Mucosa of rectum (tissue), 2 donors: Measurements from ENCODE around the gene GID4.

Experiments
- H3K27ac ChIP-seq, 2 donors: one replicate each; pipeline ENCODE4 v1.7.0; 2013; ENCODE audit warnings: inconsistent platforms in 2 of 2, low read depth in 2 of 2, low read length in 2 of 2
- H3K27me3 ChIP-seq, 2 donors: one replicate each; pipeline ENCODE4 v1.7.0; 2013; ENCODE audit warnings: low read length in 2 of 2; ENCODE audit not compliant: control insufficient read depth in 2 of 2, insufficient read depth in 2 of 2
- H3K36me3 ChIP-seq, 2 donors: one replicate each; pipeline ENCODE4 v1.7.0; 2013; ENCODE audit warnings: low read length in 2 of 2; ENCODE audit not compliant: control insufficient read depth in 2 of 2, insufficient read depth in 2 of 2
- H3K4me1 ChIP-seq, 2 donors: one replicate each; pipeline ENCODE4 v1.7.0; 2013; ENCODE audit warnings: low read length in 2 of 2, mild to moderate bottlenecking in 1 of 2; ENCODE audit not compliant: control insufficient read depth in 2 of 2, insufficient read depth in 2 of 2
- H3K4me3 ChIP-seq, 2 donors: one replicate each; pipeline ENCODE4 v1.7.0; 2013; ENCODE audit warnings: low read length in 2 of 2
- H3K9ac ChIP-seq, 2 donors: one replicate each; pipeline ENCODE4 v1.7.0; 2013; ENCODE audit warnings: low read length in 2 of 2, low read depth in 1 of 2, mild to moderate bottlenecking in 1 of 2
- H3K9me3 ChIP-seq, 2 donors: one replicate each; pipeline ENCODE4 v1.7.0; 2013; ENCODE audit warnings: low read length in 2 of 2; ENCODE audit not compliant: control insufficient read depth in 2 of 2
- donor health status: healthy.
- donor health status: Normal muscosa, but diverticular disease.

Gene GID4

DNA sequence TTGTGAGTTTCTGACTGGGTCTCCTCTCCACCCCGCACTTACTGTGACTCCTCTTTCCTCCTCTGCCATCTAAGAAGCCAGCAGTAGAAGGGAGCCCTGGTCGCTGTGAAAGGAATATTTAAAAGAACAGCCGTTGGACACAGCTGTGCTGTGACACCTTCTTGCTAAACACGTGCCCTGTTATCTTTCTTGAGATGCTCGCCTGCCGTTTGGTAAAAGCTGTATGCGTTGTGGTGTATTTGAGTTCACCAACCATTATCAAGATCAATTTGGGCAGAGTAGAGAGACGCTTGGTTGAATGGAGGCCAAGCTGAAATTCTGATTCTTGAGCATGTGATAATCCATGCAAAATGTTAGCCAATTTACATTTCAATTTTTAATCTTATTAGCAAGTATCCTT, 3.8 kb downstream of the GID4 start:
- Histone ChIP-seq H3K27me3 (no peaks in the 10 kb centered on the region), H3K27ac (no peak overlapping the region), H3K36me3 (peaks cover 6 to 7% of the 10 kb centered on the region in 2 donors), H3K4me1 (peaks cover 15 to 16% of the 10 kb centered on the region in 2 donors), H3K4me3 (no peak overlapping the region), H3K9me3 (no peaks in the 10 kb centered on the region), H3K9ac (no peak overlapping the region)

DNA sequence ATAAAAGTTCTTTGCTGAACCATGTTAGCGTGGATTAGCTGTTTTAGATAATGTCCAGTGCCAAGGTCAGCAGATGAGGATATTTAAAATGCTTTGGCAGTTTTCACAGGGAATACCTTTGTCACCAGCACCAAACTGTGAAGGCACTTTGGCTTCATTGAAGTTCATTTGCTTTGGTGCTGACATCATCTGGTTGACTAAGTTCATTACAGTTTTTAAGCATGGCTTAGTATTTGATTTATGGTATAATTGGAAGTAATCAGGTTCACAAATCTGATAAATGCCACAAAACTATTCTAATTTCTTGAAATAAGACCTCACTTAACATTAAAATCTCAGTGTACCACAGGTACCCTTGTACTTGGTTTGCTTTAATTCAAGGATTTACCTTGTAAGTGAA, 4.3 kb downstream of the GID4 start:
- H3K9me3 ChIP-seq: no peaks in the 10 kb centered on the region
- no peaks in the 10 kb centered on the region for H3K27me3 ChIP-seq
- H3K9ac ChIP-seq: no peak overlapping the region
- no peak overlapping the region for H3K4me3 ChIP-seq
- peaks cover 6 to 7% of the 10 kb centered on the region in 2 donors for H3K36me3 ChIP-seq
- peaks cover 10 to 11% of the 10 kb centered on the region in 2 donors for H3K4me1 ChIP-seq
- no peak overlapping the region for H3K27ac ChIP-seq

DNA sequence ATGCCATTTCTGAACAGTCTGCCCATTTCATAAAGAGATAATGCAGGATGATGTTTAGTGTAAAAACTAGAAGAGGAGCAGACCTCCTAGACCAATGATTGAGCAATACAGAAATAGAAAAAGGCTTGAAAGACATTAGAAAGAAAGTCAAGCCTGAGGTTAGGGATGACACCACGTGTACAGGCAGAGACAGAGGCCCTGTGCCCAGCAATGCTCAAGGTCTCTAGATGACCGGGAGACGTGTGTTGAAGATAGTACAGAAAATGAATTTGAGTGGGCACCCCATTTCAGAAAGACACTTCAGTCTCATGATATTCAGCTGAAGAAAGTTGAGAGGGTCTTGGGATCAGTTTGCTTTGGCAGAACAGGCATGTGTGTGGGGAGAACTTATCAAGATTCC, 5.4 kb downstream of the GID4 start:
- H3K27me3 ChIP-seq: no peaks in the 10 kb centered on the region
- no peak overlapping the region for H3K4me3 ChIP-seq
- H3K9me3 ChIP-seq: no peaks in the 10 kb centered on the region
- peaks cover 6 to 7% of the 10 kb centered on the region in 2 donors for H3K36me3 ChIP-seq
- peaks cover 10 to 11% of the 10 kb centered on the region in 2 donors for H3K4me1 ChIP-seq
- no peak overlapping the region for H3K9ac ChIP-seq
- no peak overlapping the region for H3K27ac ChIP-seq

DNA sequence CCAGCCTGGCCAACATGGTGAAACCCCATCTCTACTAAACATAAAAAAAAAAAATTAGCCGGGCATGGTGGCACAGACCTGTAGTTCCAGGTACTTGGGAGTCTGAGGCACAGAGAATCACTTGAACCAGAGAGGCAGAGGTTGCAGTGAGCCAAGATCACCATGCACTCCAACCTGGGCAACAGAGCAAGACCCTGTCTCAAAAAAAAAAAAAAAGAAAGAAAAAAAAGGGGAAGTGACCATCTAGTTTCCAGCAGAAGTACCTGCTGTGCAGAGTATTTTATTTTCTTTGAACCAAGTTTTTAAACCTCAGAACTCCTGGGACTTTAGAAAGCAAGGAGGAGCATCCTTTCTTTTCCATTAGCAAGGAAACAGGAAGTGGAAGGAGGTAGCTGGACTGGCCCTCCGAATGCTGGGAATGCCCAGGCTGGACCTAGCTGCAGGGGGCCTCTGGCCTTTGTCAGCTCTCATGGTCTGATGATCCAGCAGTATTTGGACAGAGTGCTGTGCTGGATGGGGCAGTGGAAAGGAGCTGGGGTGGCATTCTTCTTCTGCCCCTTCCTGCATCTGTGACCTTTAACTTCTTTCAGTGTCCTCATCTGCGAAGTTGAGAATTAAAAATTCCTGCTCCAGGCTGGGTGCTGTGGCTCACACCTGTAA, 6.6 kb downstream of the GID4 start:
- no peaks in the 10 kb centered on the region for H3K27me3 ChIP-seq
- peaks cover 1% of the 10 kb centered on the region in 2 donors for H3K4me1 ChIP-seq
- no peak overlapping the region for H3K4me3 ChIP-seq
- H3K36me3 ChIP-seq: peaks cover 6 to 7% of the 10 kb centered on the region in 2 donors
- no peak overlapping the region for H3K9ac ChIP-seq
- H3K9me3 ChIP-seq: no peaks in the 10 kb centered on the region
- no peak overlapping the region for H3K27ac ChIP-seq

DNA sequence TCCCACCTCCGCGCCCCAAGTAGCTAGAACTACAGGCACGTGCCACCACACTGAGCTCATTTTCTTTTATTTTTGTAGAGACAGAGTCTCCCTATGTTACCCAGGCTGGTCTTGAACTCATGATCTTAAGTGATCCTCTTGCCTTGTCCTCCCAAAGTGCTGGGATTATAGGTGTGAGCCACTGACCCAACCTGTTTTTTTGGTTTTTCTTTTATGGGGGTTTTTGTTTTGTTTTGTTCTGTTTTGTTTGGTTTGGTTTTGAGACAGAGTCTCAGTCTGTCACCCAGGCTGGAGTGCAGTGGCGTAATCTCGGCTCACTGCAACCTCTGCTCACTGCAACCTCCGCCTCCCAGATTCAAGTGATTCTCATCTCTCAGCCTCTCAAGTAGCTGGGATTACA, 16.4 kb downstream of the GID4 start:
- peaks cover 9 to 29% of the 10 kb centered on the region in 2 donors for H3K36me3 ChIP-seq
- no peak overlapping the region for H3K4me3 ChIP-seq

DNA sequence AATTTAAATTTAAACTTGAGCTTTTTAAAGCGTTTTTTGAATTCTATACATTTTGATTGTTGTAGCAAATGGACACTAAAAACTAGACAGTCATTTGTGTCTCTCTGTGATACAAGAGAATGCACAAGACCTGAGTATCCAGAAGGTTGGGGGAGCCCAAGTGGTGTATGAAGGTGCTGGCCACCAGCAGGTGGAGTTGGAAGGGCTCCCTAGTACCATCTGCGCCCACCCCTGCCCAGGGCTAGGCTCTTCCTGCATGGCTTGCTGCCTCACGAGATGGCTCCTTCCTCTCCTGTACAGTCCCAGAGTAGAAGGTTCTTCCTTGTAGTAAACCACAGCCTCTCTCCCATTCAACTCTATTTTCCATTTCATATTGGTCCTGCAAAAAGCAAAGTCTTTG, 17.0 kb downstream of the GID4 start:
- peaks cover 13 to 33% of the 10 kb centered on the region in 2 donors for H3K36me3 ChIP-seq
- H3K27ac ChIP-seq: no peak overlapping the region
- no peak overlapping the region for H3K4me3 ChIP-seq
- H3K4me1 ChIP-seq: no peaks in the 10 kb centered on the region
- no peaks in the 10 kb centered on the region for H3K27me3 ChIP-seq
- H3K9ac ChIP-seq: no peak overlapping the region
- no peaks in the 10 kb centered on the region for H3K9me3 ChIP-seq

More for the DNA sequence above, 16.4 kb downstream of the GID4 start:
- Histone ChIP-seq H3K27me3 (no peaks in the 10 kb centered on the region), H3K9me3 (no peaks in the 10 kb centered on the region), H3K27ac (no peak overlapping the region), H3K9ac (no peak overlapping the region), H3K4me1 (no peaks in the 10 kb centered on the region)

DNA sequence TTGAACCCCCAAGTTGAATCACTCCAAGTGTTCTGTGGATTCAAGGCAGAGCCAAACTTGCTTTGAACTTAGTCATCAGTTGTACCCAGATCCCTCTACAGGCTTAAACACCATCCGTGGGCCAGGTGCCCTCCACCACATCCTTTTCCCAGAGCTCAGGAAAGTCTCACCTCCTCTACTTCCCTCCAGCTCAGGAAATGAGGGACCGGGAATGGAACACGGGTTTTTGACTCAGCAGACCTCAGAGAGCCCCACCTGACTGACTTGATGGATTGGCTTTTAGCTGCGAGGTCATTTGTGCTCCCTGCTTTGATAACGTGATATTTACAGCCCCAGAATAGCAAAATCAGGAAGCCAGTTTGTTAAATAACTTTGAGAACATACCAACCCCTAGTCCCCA, 20.1 kb downstream of the GID4 start:
- H3K9ac ChIP-seq: no peak overlapping the region
- H3K27me3 ChIP-seq: no peaks in the 10 kb centered on the region
- no peaks in the 10 kb centered on the region for H3K4me1 ChIP-seq
- H3K9me3 ChIP-seq: no peaks in the 10 kb centered on the region
- no peak overlapping the region for H3K27ac ChIP-seq
- H3K4me3 ChIP-seq: no peak overlapping the region
- H3K36me3 ChIP-seq: peaks cover 23 to 40% of the 10 kb centered on the region in 2 donors

DNA sequence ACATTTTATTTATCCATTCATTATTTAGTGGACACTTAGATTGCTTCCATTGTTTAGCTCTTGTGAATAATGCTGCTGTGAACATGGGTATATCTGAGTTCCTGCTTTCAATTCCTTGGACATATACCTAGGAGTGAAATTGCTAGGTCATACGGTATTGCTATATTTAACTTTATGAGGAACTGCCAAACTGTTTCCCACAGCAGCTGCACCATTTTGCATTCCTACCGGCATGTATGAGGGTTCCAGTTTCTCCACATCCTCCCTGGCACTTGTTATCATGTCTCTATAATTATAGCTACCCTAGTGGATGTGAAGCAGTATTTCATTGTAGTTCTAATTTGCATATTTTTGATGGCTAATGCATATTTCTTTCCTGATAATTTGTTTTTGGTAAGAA, 24.8 kb downstream of the GID4 start:
- H3K9me3 ChIP-seq: no peaks in the 10 kb centered on the region
- H3K9ac ChIP-seq: no peak overlapping the region
- peaks cover 24 to 38% of the 10 kb centered on the region in 2 donors for H3K36me3 ChIP-seq
- no peaks in the 10 kb centered on the region for H3K27me3 ChIP-seq
- H3K27ac ChIP-seq: no peak overlapping the region
- H3K4me3 ChIP-seq: no peak overlapping the region
- no peaks in the 10 kb centered on the region for H3K4me1 ChIP-seq

DNA sequence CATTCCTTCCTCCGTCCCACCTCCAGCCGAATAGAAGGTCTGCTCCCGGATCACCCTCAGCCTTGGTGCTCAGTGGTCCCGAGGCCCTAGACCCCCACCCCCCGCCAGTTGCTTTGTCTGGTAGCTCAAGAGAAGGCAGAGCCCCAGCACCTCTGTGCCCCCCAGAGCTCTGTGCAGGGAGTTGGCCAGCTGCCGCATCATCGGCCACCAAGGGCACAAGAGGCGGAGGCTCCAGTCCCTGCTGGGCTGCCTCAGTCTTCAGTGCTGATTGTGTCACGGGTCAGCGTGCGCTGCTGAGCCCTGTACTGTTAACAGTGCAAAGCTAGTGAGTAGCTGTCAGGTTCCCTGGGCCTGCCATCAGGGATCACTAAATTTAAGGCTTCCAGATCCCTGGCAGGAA, 26.3 kb downstream of the GID4 start:
- no peaks in the 10 kb centered on the region for H3K9me3 ChIP-seq
- H3K4me3 ChIP-seq: no peak overlapping the region
- H3K36me3 ChIP-seq: peaks cover 20 to 32% of the 10 kb centered on the region in 2 donors
- no peak overlapping the region for H3K9ac ChIP-seq
- H3K4me1 ChIP-seq: no peaks in the 10 kb centered on the region
- no peak overlapping the region for H3K27ac ChIP-seq
- H3K27me3 ChIP-seq: no peaks in the 10 kb centered on the region

DNA sequence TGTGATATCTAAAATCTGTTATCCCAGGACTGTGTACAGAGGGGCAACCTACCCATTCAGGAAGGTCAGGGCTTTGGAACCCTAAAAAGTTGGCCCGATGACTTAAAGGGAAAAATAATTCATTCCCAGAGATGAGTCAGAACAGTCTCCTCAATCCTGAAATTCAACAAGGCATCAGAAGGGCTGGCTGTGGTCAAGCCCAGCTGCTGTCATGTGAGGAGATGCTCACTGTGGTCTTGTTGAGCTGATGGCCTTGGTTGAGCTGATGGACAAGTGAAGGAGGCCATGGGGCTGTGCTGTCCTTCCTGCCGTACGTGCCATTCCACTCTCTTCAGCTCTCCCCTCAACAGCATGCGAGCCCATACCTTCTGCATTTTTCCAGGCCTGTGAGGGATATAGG, 27.7 kb downstream of the GID4 start:
- H3K36me3 ChIP-seq: peaks cover 10 to 27% of the 10 kb centered on the region in 2 donors
- no peak overlapping the region for H3K27ac ChIP-seq
- no peaks in the 10 kb centered on the region for H3K27me3 ChIP-seq
- no peak overlapping the region for H3K4me3 ChIP-seq
- H3K4me1 ChIP-seq: peaks cover 0 to 3% of the 10 kb centered on the region in 2 donors
- no peak overlapping the region for H3K9ac ChIP-seq
- no peaks in the 10 kb centered on the region for H3K9me3 ChIP-seq
